Natural killer cell (primary cell): Measurements from ENCODE around the gene DYRK3. TPM values are rescaled to one million over a fixed set of nuclear protein-coding genes. Genes with fewer than 3 reads are reported as not detected.

Experiments
- ATAC-seq, 3 donors: fragments of 150-1000 bp in 2 of 3; fragments of 200-7000 bp in 1 of 3; cut with Tn5 transposase; 1 replicate in 1 of 3; 2 replicates in 2 of 3; pipeline ENCODE4 v1.10.0; 2021; ENCODE audit warnings: mild to moderate bottlenecking in 2 of 3, moderate library complexity in 2 of 3
- DNase-seq, 2 donors: peaks; one replicate each; pipeline versions ENCODE4 v3.0.0 to v3.0.0-alpha.2; 2013 to 2021; ENCODE audit warnings: mixed read lengths in 1 of 2
- H3K27ac ChIP-seq: one replicate; pipeline ENCODE4 v1.5.1; 2013; ENCODE audit warnings: mild to moderate bottlenecking, low read length
- H3K27me3 ChIP-seq: one replicate; pipeline ENCODE4 v1.6.1; 2013; ENCODE audit warnings: low read length; ENCODE audit not compliant: control insufficient read depth, insufficient read depth
- H3K36me3 ChIP-seq: one replicate; pipeline ENCODE4 v1.6.1; 2013; ENCODE audit warnings: low read length; ENCODE audit not compliant: control insufficient read depth, insufficient read depth
- H3K4me1 ChIP-seq: one replicate; pipeline ENCODE4 v1.6.1; 2013; ENCODE audit warnings: low read length; ENCODE audit not compliant: control insufficient read depth, insufficient read depth
- H3K4me3 ChIP-seq: one replicate; pipeline ENCODE4 v1.5.1; 2013; ENCODE audit warnings: low read length
- H3K9me3 ChIP-seq: one replicate; pipeline ENCODE4 v1.6.1; 2013; ENCODE audit warnings: low read length; ENCODE audit not compliant: control insufficient read depth, insufficient read depth
- H3K27ac Mint-ChIP-seq, 2 donors: one replicate each; pipeline ENCODE4 v1.8.0; 2022; ENCODE audit warnings: mild to moderate bottlenecking in 2 of 2, mixed read lengths in 2 of 2, moderate library complexity in 1 of 2
- H3K27me3 Mint-ChIP-seq, 2 donors: one replicate each; pipeline ENCODE4 v1.8.0; 2022; ENCODE audit warnings: low read depth in 2 of 2, mixed read lengths in 2 of 2
- H3K36me3 Mint-ChIP-seq: one replicate; pipeline ENCODE4 v1.8.0; 2022; ENCODE audit warnings: mixed read lengths
- H3K4me1 Mint-ChIP-seq, 2 donors: one replicate each; pipeline ENCODE4 v1.8.0; 2022; ENCODE audit warnings: mixed read lengths in 2 of 2
- H3K4me3 Mint-ChIP-seq: one replicate; pipeline ENCODE4 v1.8.0; 2022; ENCODE audit warnings: mild to moderate bottlenecking, moderate library complexity, mixed read lengths
- H3K9me3 Mint-ChIP-seq, 2 donors: one replicate each; pipeline ENCODE4 v1.8.0; 2022; ENCODE audit warnings: mixed read lengths in 2 of 2
- CTCF ChIP-seq: fragments of 200-600 bp; IDR thresholded peaks from one replicate; pipeline ENCODE4 v1.8.0; 2022; ENCODE audit warnings: antibody characterized with exemption
- WGBS: methylation state at CpG from one replicate; pipeline ENCODE4 v1.1.7; 2013; ENCODE audit warnings: missing lambda C conversion rate; ENCODE audit not compliant: insufficient coverage; 5-methylcytosine and 5-hydroxymethylcytosine counted together
- intact Hi-C: fragments of 100-400 bp; cut with micrococcal nuclease; formaldehyde crosslinking; loops from one replicate; pipeline ENCODE4 v1.14.2; 2022
- total RNA-seq, 4 donors: library from RNA; stranded (reverse); fragments of 120-200 nt in 1 of 4; gene quantifications; one replicate each; pipeline versions ENCODE4 v1.2.3 to v1.2.4, GENCODE V29; 2013 to 2022

DYRK3 gene
- total RNA-seq, 3 donors from 2014 or later (not counting 1 experiment from before 2014, with no cell fraction given): 0.16 to 0.66 (median 0.43) TPM

- Histone ChIP-seq H3K27me3 (peaks cover 8% of the 10 kb centered on the region), H3K36me3 (no peaks in the 10 kb centered on the region), H3K9me3 (no peaks in the 10 kb centered on the region), H3K4me3 (peak overlapping the region; percentile 48), H3K4me1 (peaks cover 17% of the 10 kb centered on the region), H3K27ac (no peak overlapping the region)
- H3K36me3 Mint-ChIP-seq: no peaks in the 10 kb centered on the region
- H3K4me1 Mint-ChIP-seq: peaks cover 10 to 21% of the 10 kb centered on the region in 2 donors
- DNase-seq: peak; percentile 73 to 83
- H3K27ac Mint-ChIP-seq: peak overlapping the region; percentile 56 to 79
- WGBS: 5% methylated on average over 26 of the region's 26 CpGs
- peak overlapping the region; percentile 92 for H3K4me3 Mint-ChIP-seq
- ATAC-seq: peak in 2 of 3 donors; percentile 10 to 41
- peaks cover 20 to 31% of the 10 kb centered on the region in 2 donors for H3K27me3 Mint-ChIP-seq
- H3K9me3 Mint-ChIP-seq: no peaks in the 10 kb centered on the region
- intact Hi-C loops: loop anchor here (1.0 to 10.0 kb wide), 4 partner anchors 30 to 348 kb away; no protein-coding TSS in a partner anchor
- TF ChIP-seq CTCF: peak; percentile 87
Measured at GRCh38 chr1:206634365-206635079, 814 bp upstream of the DYRK3 start.

GRCh38 chr1:206635978-206636345, 626 bp downstream of the DYRK3 start:
- no peak for TF ChIP-seq CTCF
- Mint-ChIP-seq H3K4me3 (peak overlapping the region; percentile 69), H3K9me3 (no peaks in the 10 kb centered on the region), H3K27me3 (peaks cover 20 to 31% of the 10 kb centered on the region in 2 donors), H3K36me3 (no peaks in the 10 kb centered on the region), H3K27ac (peak overlapping the region in 1 of 2 donors; percentile 79), H3K4me1 (peaks cover 10 to 21% of the 10 kb centered on the region in 2 donors)
- H3K4me1 ChIP-seq: peaks cover 17% of the 10 kb centered on the region
- ATAC-seq: no peak
- WGBS: 4% methylated on average over 13 of the region's 14 CpGs
- intact Hi-C loops: loop anchor here (10.0 kb wide), 2 partner anchors 169 to 279 kb away; no protein-coding TSS in a partner anchor
- H3K27ac ChIP-seq: no peak overlapping the region
- DNase-seq: peak in 1 of 2 donors; percentile 39
- no peaks in the 10 kb centered on the region for H3K9me3 ChIP-seq
- no peaks in the 10 kb centered on the region for H3K36me3 ChIP-seq
- H3K27me3 ChIP-seq: peaks cover 8% of the 10 kb centered on the region
- peak overlapping the region; percentile 48 for H3K4me3 ChIP-seq

- Mint-ChIP-seq H3K36me3 (no peaks in the 10 kb centered on the region), H3K4me3 (peak overlapping the region; percentile 69), H3K27ac (no peak overlapping the region), H3K27me3 (peaks cover 20 to 32% of the 10 kb centered on the region in 2 donors), H3K9me3 (no peaks in the 10 kb centered on the region), H3K4me1 (peaks cover 10 to 21% of the 10 kb centered on the region in 2 donors)
- no peak for DNase-seq
- no peak for ATAC-seq
- Histone ChIP-seq H3K27ac (no peak overlapping the region), H3K9me3 (no peaks in the 10 kb centered on the region), H3K27me3 (peaks cover 8% of the 10 kb centered on the region), H3K4me1 (peaks cover 17% of the 10 kb centered on the region), H3K36me3 (no peaks in the 10 kb centered on the region), H3K4me3 (no peak overlapping the region)
- intact Hi-C loops: loop anchor here (10.0 kb wide), 2 partner anchors 168 to 278 kb away; no protein-coding TSS in a partner anchor
- no peak for TF ChIP-seq CTCF
- WGBS: 67% methylated on average over 3 of the region's 4 CpGs
Measured at GRCh38 chr1:206636671-206637070, 1.3 kb downstream of the DYRK3 start.
